Activated CD4-positive, alpha-beta T cell treated with anti-CD3 and anti-CD28 coated beads for 4 hours (primary cell): Measurements from ENCODE around the gene C19orf85.

Experiments used
- DNase-seq, 2 donors: peaks; one replicate each; pipeline ENCODE4 v3.0.0-alpha.2; 2020

The C19orf85 gene

GRCh38 chr19:55488986-55489710 lies 24.6 kb upstream of the C19orf85 start:
- DNase-seq: no peak

GRCh38 chr19:55487924-55488687 lies 23.6 kb upstream of the C19orf85 start, which contains the start of gene SSC5D:
SSC5D (plus strand) TSS chr19:55488436; CDS start chr19:55488590, 154 bp downstream.
- DNase-seq: no peak

- DNase-seq: peak; percentile 60 to 69
These were observed 22.7 kb upstream of the C19orf85 start for GRCh38 chr19:55486971-55487923.

- DNase-seq: no peak
These were observed 21.8 kb upstream of the C19orf85 start for GRCh38 chr19:55486043-55486970.

- DNase-seq: no peak
These were observed 21.0 kb upstream of the C19orf85 start for GRCh38 chr19:55485439-55486011.

- DNase-seq: peak; percentile 42 to 58
These were observed 20.3 kb upstream of the C19orf85 start, which contains the start of gene NAT14 for GRCh38 chr19:55484593-55485438. NAT14 (plus strand) TSS chr19:55485188; CDS start chr19:55485709, 521 bp downstream.

GRCh38 chr19:55483706-55484592 lies 19.4 kb upstream of the C19orf85 start:
- DNase-seq: no peak

- DNase-seq: no peak
These were observed 18.6 kb upstream of the C19orf85 start for GRCh38 chr19:55482967-55483705.

GRCh38 chr19:55482156-55482961 lies 17.8 kb upstream of the C19orf85 start:
- no peak for DNase-seq

GRCh38 chr19:55481794-55482155 lies 17.2 kb upstream of the C19orf85 start:
- DNase-seq: no peak

GRCh38 chr19:55481148-55481793 lies 16.7 kb upstream of the C19orf85 start:
- DNase-seq: no peak

- no peak for DNase-seq
These were observed 15.1 kb upstream of the C19orf85 start for GRCh38 chr19:55479451-55480230.

GRCh38 chr19:55479045-55479444 lies 14.5 kb upstream of the C19orf85 start:
- no peak for DNase-seq

GRCh38 chr19:55478364-55478763 lies 13.8 kb upstream of the C19orf85 start:
- DNase-seq: no peak

GRCh38 chr19:55477905-55478304 lies 13.4 kb upstream of the C19orf85 start:
- no peak for DNase-seq

- peak; percentile 99 for DNase-seq
These were observed 11.7 kb upstream of the C19orf85 start, which contains the start of gene ZNF628 for GRCh38 chr19:55476100-55476775. ZNF628 (plus strand) TSS chr19:55476617; CDS start chr19:55479911, 3,294 bp downstream.
